Naive thymus-derived CD8-positive, alpha-beta T cell (primary cell): ENCODE data around the gene TRPM8. TPM values are rescaled to one million over a fixed set of nuclear protein-coding genes. Genes with fewer than 3 reads are reported as not detected.

Experiments used
- ATAC-seq, 2 donors: fragments of 150-1000 bp; cut with Tn5 transposase in 1 of 2; sonication (Bioruptor Pico), chemical (Tn5 transposase) in 1 of 2; 1 replicate in 1 of 2; 2 replicates in 1 of 2; pipeline ENCODE4 v1.10.0; 2021; ENCODE audit warnings: mild to moderate bottlenecking in 2 of 2, moderate library complexity in 2 of 2
- POLR2A ChIA-PET: fragments of 350-600 bp; sonication (Branson Sonifier 250); formaldehyde crosslinking; loops from one replicate; lab custom pipeline; 2021; ENCODE audit warnings: antibody characterized with exemption; lab: Charles Lee
- DNase-seq, 10 donors: peaks; one replicate each; pipeline versions ENCODE4 v3.0.0 to v3.0.0-alpha.2; 2020 to 2022
- H3K27ac Mint-ChIP-seq, 10 donors: one replicate each; pipeline ENCODE4 v1.8.0; 2020 to 2022; ENCODE audit warnings: mild to moderate bottlenecking in 10 of 10, mixed read lengths in 10 of 10, moderate library complexity in 4 of 10, inconsistent platforms in 1 of 10
- H3K27me3 Mint-ChIP-seq, 5 donors: one replicate each; pipeline ENCODE4 v1.8.0; 2021 to 2022; ENCODE audit warnings: mixed read lengths in 5 of 5
- H3K36me3 Mint-ChIP-seq, 3 donors: one replicate each; pipeline ENCODE4 v1.8.0; 2020 to 2022; ENCODE audit warnings: mixed read lengths in 3 of 3, mild to moderate bottlenecking in 2 of 3, inconsistent platforms in 1 of 3
- H3K4me1 Mint-ChIP-seq, 4 donors: one replicate each; pipeline ENCODE4 v1.8.0; 2021 to 2022; ENCODE audit warnings: mixed read lengths in 4 of 4
- H3K4me3 Mint-ChIP-seq, 10 donors: one replicate each; pipeline ENCODE4 v1.8.0; 2020 to 2022; ENCODE audit warnings: mild to moderate bottlenecking in 10 of 10, mixed read lengths in 10 of 10, moderate library complexity in 6 of 10, inconsistent platforms in 1 of 10
- H3K9me3 Mint-ChIP-seq, 9 donors: one replicate each; pipeline ENCODE4 v1.8.0; 2020 to 2022; ENCODE audit warnings: mixed read lengths in 9 of 9, mild to moderate bottlenecking in 3 of 9, inconsistent platforms in 1 of 9, moderate library complexity in 1 of 9
- polyA plus RNA-seq, 3 donors: library from polyadenylated mRNA; unstranded; fragments of 300-500 nt; fragmentation: Illumina TruSeq; gene quantifications; one replicate each; pipeline ENCODE4 v1.2.3, GENCODE V29; 2021
- total RNA-seq, 8 experiments: library from RNA in 2 of 8; stranded (reverse) in 2 of 8; gene quantifications; one replicate each; pipeline ENCODE4 v1.2.3 and lab custom pipeline; 2021 to 2026

Gene TRPM8
- total and polyA plus RNA-seq, 5 experiments from 2014 or later = not detected

GRCh38 chr2:234033174-234033573, 116.0 kb downstream of the TRPM8 start:
- POLR2A ChIA-PET = no interaction called here
- Mint-ChIP-seq H3K4me1 (peaks cover 10 to 41% (median 25%) of the 10 kb centered on the region in 4 donors), H3K4me3 (peak overlapping the region in 1 of 10 donors; percentile 45), H3K9me3 (peaks cover 7 to 35% (median 29%) of the 10 kb centered on the region in 9 donors), H3K27ac (peak overlapping the region in 2 of 10 donors; percentile 18 to 31), H3K36me3 (peaks cover 2 to 29% (median 19%) of the 10 kb centered on the region in 3 donors), H3K27me3 (peaks cover 0 to 11% (median 0%) of the 10 kb centered on the region in 5 donors)
- ATAC-seq (no peak), DNase-seq (no peak)

- POLR2A ChIA-PET = no interaction called here
- H3K4me1 Mint-ChIP-seq = peaks cover 7 to 36% (median 20%) of the 10 kb centered on the region in 4 donors
- peak overlapping the region in 1 of 10 donors; percentile 28 for H3K27ac Mint-ChIP-seq
- H3K27me3 Mint-ChIP-seq = peaks cover 0 to 10% (median 0%) of the 10 kb centered on the region in 5 donors
- peaks cover 2 to 34% (median 19%) of the 10 kb centered on the region in 3 donors for H3K36me3 Mint-ChIP-seq
- ATAC-seq (no peak), DNase-seq (no peak)
- H3K9me3 Mint-ChIP-seq = peaks cover 12 to 41% (median 33%) of the 10 kb centered on the region in 9 donors
- no peak overlapping the region for H3K4me3 Mint-ChIP-seq
Measured at GRCh38 chr2:234033885-234034284, 116.7 kb downstream of the TRPM8 start.

- DNase-seq = no peak
- Mint-ChIP-seq H3K27ac (no peak overlapping the region), H3K4me3 (no peak overlapping the region), H3K9me3 (peaks cover 12 to 38% (median 27%) of the 10 kb centered on the region in 9 donors), H3K4me1 (peaks cover 0 to 4% (median under 1%) of the 10 kb centered on the region in 4 donors), H3K27me3 (peaks cover 0 to 17% (median 0%) of the 10 kb centered on the region in 5 donors), H3K36me3 (peaks cover 2 to 31% (median 16%) of the 10 kb centered on the region in 3 donors)
- ATAC-seq = no peak
- POLR2A ChIA-PET = no interaction called here
Measured at GRCh38 chr2:234038076-234038802, 121.1 kb downstream of the TRPM8 start.

- no peak for DNase-seq
- H3K4me3 Mint-ChIP-seq = no peak overlapping the region
- H3K36me3 Mint-ChIP-seq = no peaks in the 10 kb centered on the region
- H3K27ac Mint-ChIP-seq = peak overlapping the region in 1 of 10 donors; percentile 58
- peaks cover 0 to 5% (median 0%) of the 10 kb centered on the region in 9 donors for H3K9me3 Mint-ChIP-seq
- peaks cover 0 to 6% (median 0%) of the 10 kb centered on the region in 4 donors for H3K4me1 Mint-ChIP-seq
- POLR2A ChIA-PET = no interaction called here
- ATAC-seq = no peak
- peaks cover 0 to 7% (median 0%) of the 10 kb centered on the region in 5 donors for H3K27me3 Mint-ChIP-seq
Measured at GRCh38 chr2:234044157-234044556, 127.0 kb downstream of the TRPM8 start.

- H3K27ac Mint-ChIP-seq = no peak overlapping the region
- ATAC-seq (no peak), DNase-seq (no peak)
- POLR2A ChIA-PET = interaction anchor here (0.6 kb wide), 1 partner anchor 21 kb away, joined by 5 read pairs; no protein-coding TSS in a partner anchor
- peaks cover 0 to 4% (median 0%) of the 10 kb centered on the region in 5 donors for H3K27me3 Mint-ChIP-seq
- peaks cover 0 to 5% (median 0%) of the 10 kb centered on the region in 9 donors for H3K9me3 Mint-ChIP-seq
- no peaks in the 10 kb centered on the region for H3K36me3 Mint-ChIP-seq
- peaks cover 0 to 10% (median 4%) of the 10 kb centered on the region in 4 donors for H3K4me1 Mint-ChIP-seq
- H3K4me3 Mint-ChIP-seq = no peak overlapping the region
Measured at GRCh38 chr2:234046521-234046920, 129.3 kb downstream of the TRPM8 start.

GRCh38 chr2:234047361-234047760, 130.2 kb downstream of the TRPM8 start:
- peaks cover 0 to 5% (median 0%) of the 10 kb centered on the region in 9 donors for H3K9me3 Mint-ChIP-seq
- H3K4me1 Mint-ChIP-seq = peaks cover 0 to 11% (median 9%) of the 10 kb centered on the region in 4 donors
- H3K27me3 Mint-ChIP-seq = peaks cover 0 to 1% (median 0%) of the 10 kb centered on the region in 5 donors
- POLR2A ChIA-PET = no interaction called here
- H3K36me3 Mint-ChIP-seq = no peaks in the 10 kb centered on the region
- no peak overlapping the region for H3K27ac Mint-ChIP-seq
- no peak overlapping the region for H3K4me3 Mint-ChIP-seq
- no peak for DNase-seq
- no peak for ATAC-seq

- Mint-ChIP-seq H3K4me3 (no peak overlapping the region), H3K9me3 (peaks cover 0 to 5% (median 0%) of the 10 kb centered on the region in 9 donors), H3K4me1 (peaks cover 0 to 15% (median 9%) of the 10 kb centered on the region in 4 donors), H3K27me3 (no peaks in the 10 kb centered on the region), H3K27ac (peak overlapping the region in 1 of 10 donors; percentile 45), H3K36me3 (no peaks in the 10 kb centered on the region)
- DNase-seq (no peak), ATAC-seq (no peak)
- POLR2A ChIA-PET = no interaction called here
Measured at GRCh38 chr2:234048049-234048448, 130.9 kb downstream of the TRPM8 start.

- Mint-ChIP-seq H3K9me3 (peaks cover 0 to 6% (median 0%) of the 10 kb centered on the region in 9 donors), H3K4me3 (no peak within 1 kb of the TSS), H3K4me1 (peaks cover 0 to 15% (median 9%) of the 10 kb centered on the region in 4 donors), H3K27ac (peak within 1 kb of the TSS in 1 of 10 donors; percentile 8), H3K27me3 (peaks cover 0 to 3% (median 0%) of the 10 kb centered on the region in 5 donors), H3K36me3 (peaks cover 0 to 1% (median 0%) of the 10 kb centered on the region in 3 donors)
- ATAC-seq = no peak
- DNase-seq = no peak
- POLR2A ChIA-PET = no interaction called here
Measured at GRCh38 chr2:234050455-234051135, 133.4 kb downstream of the TRPM8 start, which contains the start of gene SPP2. Gene SPP2, plus strand, starts transcription at chr2:234050702. Its CDS starts 85 bp downstream, at chr2:234050787.

- Mint-ChIP-seq H3K4me3 (no peak overlapping the region), H3K27me3 (peaks cover 0 to 3% (median 0%) of the 10 kb centered on the region in 5 donors), H3K36me3 (peaks cover 0 to 1% (median 0%) of the 10 kb centered on the region in 3 donors), H3K27ac (peak overlapping the region in 1 of 10 donors; percentile 8), H3K9me3 (peaks cover 0 to 6% (median 0%) of the 10 kb centered on the region in 9 donors), H3K4me1 (peaks cover 0 to 17% (median 10%) of the 10 kb centered on the region in 4 donors)
- DNase-seq (no peak), ATAC-seq (no peak)
- POLR2A ChIA-PET = no interaction called here
Measured at GRCh38 chr2:234051374-234052070, 134.3 kb downstream of the TRPM8 start.

GRCh38 chr2:234058881-234059280, 141.7 kb downstream of the TRPM8 start:
- peaks cover 0 to 20% (median 0%) of the 10 kb centered on the region in 5 donors for H3K27me3 Mint-ChIP-seq
- H3K4me3 Mint-ChIP-seq = no peak overlapping the region
- H3K4me1 Mint-ChIP-seq = peaks cover 7 to 21% (median 10%) of the 10 kb centered on the region in 4 donors
- peaks cover 0 to 3% (median 0%) of the 10 kb centered on the region in 9 donors for H3K9me3 Mint-ChIP-seq
- POLR2A ChIA-PET = no interaction called here
- DNase-seq (no peak), ATAC-seq (no peak)
- H3K27ac Mint-ChIP-seq = no peak overlapping the region
- H3K36me3 Mint-ChIP-seq = peaks cover 0 to 1% (median 0%) of the 10 kb centered on the region in 3 donors

GRCh38 chr2:234060236-234060635, 143.1 kb downstream of the TRPM8 start:
- ATAC-seq (no peak), DNase-seq (no peak)
- H3K4me3 Mint-ChIP-seq = no peak overlapping the region
- POLR2A ChIA-PET = no interaction called here
- H3K9me3 Mint-ChIP-seq = no peaks in the 10 kb centered on the region
- peaks cover 0 to 18% (median 0%) of the 10 kb centered on the region in 5 donors for H3K27me3 Mint-ChIP-seq
- no peaks in the 10 kb centered on the region for H3K36me3 Mint-ChIP-seq
- H3K4me1 Mint-ChIP-seq = peaks cover 7 to 20% (median 14%) of the 10 kb centered on the region in 4 donors
- peak overlapping the region in 1 of 10 donors; percentile 63 for H3K27ac Mint-ChIP-seq
